Bronchial epithelial cell (primary cell): ENCODE results near the gene APEX1. TPM values are rescaled to one million over a fixed set of nuclear protein-coding genes. Genes with fewer than 3 reads are reported as not detected.

ENCODE experiments used
- DNase-seq: peaks from one replicate; pipeline ENCODE4 v3.0.0-alpha.2; 2010; ENCODE audit warnings: low read depth
- FAIRE-seq: peaks from 2 replicates; lab custom pipeline; 2011; peaks lifted over from hg19 to GRCh38; lab: Jason Lieb, UNC
- H3K27me3 ChIP-seq: 2 replicates; pipeline ENCODE4 v1.5.1; 2011; ENCODE audit warnings: low read length; ENCODE audit not compliant: control insufficient read depth, insufficient read depth
- H3K36me3 ChIP-seq: 2 replicates; pipeline ENCODE4 v1.5.1; 2011; ENCODE audit warnings: low read length; ENCODE audit not compliant: control insufficient read depth, insufficient read depth
- H3K4me3 ChIP-seq: 2 replicates; pipeline ENCODE4 v1.5.1; 2011; ENCODE audit warnings: mild to moderate bottlenecking, low read depth, low read length, control low read depth
- total RNA-seq: library from RNA; depleted of rRNA; stranded (reverse); fragments of >200 nt; gene quantifications from 2 replicates; pipeline ENCODE4 v1.2.1, GENCODE V29; 2014
- TF ChIP-seq, protein P1 (sequence below): IDR thresholded peaks from 2 replicates; pipeline ENCODE4 v1.5.1; 2011; ENCODE audit warnings: mild to moderate bottlenecking, moderate library complexity, low read length, control low read depth, inconsistent platforms; ENCODE audit not compliant: insufficient read depth, severe bottlenecking

Gene APEX1
- 25.3 and 56.1 TPM in 2 replicates for total RNA-seq

GRCh38 chr14:20454516-20455354 is at the start of gene APEX1, which contains the start of gene OSGEP:
Gene APEX1, plus strand, starts transcription at chr14:20455226. Its CDS starts 420 bp downstream, at chr14:20455646.
Gene OSGEP, minus strand, starts transcription at chr14:20454812. Its CDS starts 129 bp downstream, at chr14:20454683.
- Histone ChIP-seq H3K36me3 (peaks cover 9% of the 10 kb centered on the region), H3K27me3 (no peaks in the 10 kb centered on the region), H3K4me3 (peak within 1 kb of the TSS; percentile 50)
- peak; percentile 32 for FAIRE-seq
- peak; percentile 95 for DNase-seq
- TF ChIP-seq, protein P1, sequence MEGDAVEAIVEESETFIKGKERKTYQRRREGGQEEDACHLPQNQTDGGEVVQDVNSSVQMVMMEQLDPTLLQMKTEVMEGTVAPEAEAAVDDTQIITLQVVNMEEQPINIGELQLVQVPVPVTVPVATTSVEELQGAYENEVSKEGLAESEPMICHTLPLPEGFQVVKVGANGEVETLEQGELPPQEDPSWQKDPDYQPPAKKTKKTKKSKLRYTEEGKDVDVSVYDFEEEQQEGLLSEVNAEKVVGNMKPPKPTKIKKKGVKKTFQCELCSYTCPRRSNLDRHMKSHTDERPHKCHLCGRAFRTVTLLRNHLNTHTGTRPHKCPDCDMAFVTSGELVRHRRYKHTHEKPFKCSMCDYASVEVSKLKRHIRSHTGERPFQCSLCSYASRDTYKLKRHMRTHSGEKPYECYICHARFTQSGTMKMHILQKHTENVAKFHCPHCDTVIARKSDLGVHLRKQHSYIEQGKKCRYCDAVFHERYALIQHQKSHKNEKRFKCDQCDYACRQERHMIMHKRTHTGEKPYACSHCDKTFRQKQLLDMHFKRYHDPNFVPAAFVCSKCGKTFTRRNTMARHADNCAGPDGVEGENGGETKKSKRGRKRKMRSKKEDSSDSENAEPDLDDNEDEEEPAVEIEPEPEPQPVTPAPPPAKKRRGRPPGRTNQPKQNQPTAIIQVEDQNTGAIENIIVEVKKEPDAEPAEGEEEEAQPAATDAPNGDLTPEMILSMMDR, result no peak

DNA sequence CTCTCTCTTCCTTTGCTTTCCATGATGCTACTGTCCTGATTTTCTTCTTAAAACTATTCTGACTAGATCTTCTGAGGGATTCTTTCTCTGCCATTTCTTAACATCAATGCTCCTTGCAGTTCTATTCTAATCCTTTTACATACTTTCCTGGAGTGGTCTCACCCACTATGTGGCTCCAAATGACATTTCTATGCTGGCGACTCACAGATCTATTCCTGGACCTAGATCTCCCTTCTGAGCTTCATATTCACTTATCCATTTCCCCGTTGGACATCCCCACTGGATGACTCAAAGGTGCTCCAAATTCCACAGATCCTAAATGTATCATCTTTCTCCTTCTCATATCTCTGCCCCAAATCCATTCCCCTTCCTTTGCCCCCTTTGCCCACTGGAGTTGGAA is 45.8 kb upstream of the APEX1 start:
- peaks cover 16% of the 10 kb centered on the region for H3K36me3 ChIP-seq
- DNase-seq (no peak), FAIRE-seq (no peak)
- H3K4me3 ChIP-seq, result no peak overlapping the region
- no peaks in the 10 kb centered on the region for H3K27me3 ChIP-seq
- TF ChIP-seq, protein P1, result no peak

DNA sequence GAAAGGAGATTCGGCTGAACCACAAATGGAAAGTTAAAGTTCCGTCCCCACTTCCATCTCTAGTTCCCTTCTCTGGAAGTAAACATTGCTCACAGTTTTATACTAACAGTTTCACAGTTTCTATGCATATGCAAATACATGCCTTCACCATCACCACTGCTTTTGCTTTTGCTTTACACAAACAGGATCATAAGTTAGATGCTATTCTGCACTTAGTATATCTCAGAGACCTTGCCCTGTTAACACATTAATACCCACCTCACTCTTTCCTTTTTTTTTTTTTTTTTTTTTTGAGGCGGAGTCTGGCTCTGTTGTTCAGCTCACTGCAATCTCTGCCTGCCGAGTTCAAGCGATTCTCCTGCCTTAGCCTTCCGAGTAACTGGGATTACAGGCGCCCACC is 42.6 kb upstream of the APEX1 start:
- peaks cover 4% of the 10 kb centered on the region for H3K36me3 ChIP-seq
- no peak for DNase-seq
- H3K27me3 ChIP-seq, result no peaks in the 10 kb centered on the region
- TF ChIP-seq, protein P1, result no peak
- FAIRE-seq, result no peak
- peak overlapping the region; percentile 66 for H3K4me3 ChIP-seq

DNA sequence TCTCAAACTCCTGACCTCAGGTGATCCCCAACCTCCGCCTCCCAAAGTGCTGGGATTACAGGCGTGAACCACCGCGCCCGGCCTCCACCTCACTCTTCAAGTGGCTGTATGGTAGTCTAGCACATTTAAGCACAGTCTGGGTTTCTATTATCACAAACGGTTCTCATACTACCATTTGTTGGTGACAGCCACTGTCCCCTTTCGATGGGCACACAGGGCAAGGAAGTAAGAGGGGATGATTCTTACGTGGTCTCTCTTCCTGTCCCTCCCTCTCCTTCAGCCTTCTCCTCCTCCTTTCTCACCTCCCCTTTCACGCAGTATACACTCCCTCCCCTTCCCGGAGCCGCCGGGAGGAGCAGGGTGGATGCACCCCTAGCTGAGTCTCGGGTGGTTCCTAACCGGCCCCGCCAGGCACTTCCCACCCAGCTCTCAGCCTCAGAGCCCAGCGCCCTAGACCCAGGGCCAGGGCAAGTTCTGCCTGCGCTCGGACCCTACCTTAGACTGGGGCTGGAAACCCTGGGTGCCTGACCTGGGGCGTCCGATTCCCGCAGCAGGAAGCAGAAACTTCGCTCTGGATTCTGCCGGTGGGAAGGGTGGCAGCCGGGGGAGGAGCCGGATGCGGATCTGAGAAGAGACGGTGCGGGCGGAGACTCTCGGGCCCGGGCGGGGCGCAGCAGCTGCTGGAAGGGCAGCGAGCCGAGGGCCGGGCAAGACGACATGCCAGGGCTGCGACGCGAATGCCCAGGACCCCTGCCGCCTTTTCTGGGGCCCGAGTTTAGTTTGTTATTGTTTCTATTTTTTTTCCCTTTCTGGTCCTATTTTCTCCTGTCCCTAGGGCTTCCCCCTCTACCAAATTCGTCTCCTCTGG is 41.9 kb upstream of the APEX1 start, which contains the start of gene TEP1:
TSS of gene TEP1 (minus strand) at position 626 of the 868 bp plus-strand sequence. CDS start 5,062 bp downstream, outside the sequence.
- Histone ChIP-seq H3K4me3 (peak within 1 kb of the TSS; percentile 66), H3K27me3 (no peaks in the 10 kb centered on the region), H3K36me3 (peaks cover 2% of the 10 kb centered on the region)
- peak; percentile 78 for DNase-seq
- TF ChIP-seq, protein P1, result no peak
- FAIRE-seq, result no peak

DNA sequence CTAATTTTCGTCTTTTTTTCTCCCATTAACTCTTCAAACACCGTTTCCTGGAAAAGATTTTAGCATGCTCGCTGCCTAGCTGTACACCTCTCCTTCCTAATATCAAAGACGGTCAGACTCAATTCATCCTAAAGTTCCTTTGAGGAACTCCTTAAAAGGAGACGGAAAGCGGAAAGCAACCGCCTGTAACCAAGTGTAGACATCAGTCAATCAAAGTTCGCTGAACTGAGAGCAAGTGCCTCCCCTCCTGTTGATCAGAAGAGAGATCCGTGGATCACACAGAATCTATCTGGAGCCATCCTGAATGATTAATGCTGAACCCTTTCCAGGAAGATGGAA is 41.3 kb upstream of the APEX1 start:
- Histone ChIP-seq H3K36me3 (no peaks in the 10 kb centered on the region), H3K27me3 (no peaks in the 10 kb centered on the region), H3K4me3 (peak overlapping the region; percentile 66)
- FAIRE-seq (no peak), DNase-seq (peak; percentile 21)
- TF ChIP-seq, protein P1, result no peak
